ENCODE data around the gene ODAD3.
A peak's percentile ranks its signal among the peaks of the same experiment; 100 is the strongest.

DNA sequence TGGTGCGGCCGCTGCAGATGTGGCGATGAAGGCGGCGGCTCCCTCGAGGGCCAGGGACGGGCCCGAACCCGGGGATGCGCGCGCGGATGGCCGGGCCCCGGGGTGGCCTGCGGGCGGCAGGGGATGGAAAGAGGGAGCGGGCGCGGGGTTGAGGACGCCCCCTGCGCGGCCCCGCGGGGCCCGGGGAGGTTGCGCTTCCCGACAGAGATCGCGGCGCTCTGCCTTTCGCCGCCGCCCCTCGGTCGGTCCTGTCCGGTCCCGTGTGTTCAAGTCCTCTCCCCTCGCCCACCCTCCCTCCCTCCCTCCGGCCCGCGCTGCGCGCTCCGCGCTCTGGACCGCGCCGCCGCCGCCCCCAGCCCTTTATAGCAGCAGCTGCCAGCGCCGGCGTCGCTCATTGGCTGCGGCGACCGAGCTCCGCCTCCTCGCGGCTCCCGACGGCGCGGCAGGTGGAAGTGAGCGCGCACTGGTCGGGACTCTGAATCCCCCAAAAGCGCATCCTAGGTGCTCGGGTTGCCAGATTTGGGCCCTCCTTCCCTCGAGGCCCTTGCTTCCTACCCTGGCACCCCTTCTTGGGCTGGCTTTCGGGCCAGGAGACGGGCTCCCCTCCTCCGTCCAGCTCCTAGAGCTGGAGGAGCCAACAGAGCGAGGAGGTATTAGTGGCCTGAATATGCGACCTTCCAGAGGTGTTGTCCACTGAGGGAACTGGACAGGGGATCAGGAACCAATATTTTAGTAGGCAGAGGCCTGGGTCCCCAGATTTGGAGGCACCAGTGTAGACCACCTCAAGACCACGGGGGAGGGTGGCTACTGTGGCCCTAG, 46.0 kb upstream of the ODAD3 start, which contains the start of gene ELAVL3:
- TF ChIP-seq, protein P1, sequence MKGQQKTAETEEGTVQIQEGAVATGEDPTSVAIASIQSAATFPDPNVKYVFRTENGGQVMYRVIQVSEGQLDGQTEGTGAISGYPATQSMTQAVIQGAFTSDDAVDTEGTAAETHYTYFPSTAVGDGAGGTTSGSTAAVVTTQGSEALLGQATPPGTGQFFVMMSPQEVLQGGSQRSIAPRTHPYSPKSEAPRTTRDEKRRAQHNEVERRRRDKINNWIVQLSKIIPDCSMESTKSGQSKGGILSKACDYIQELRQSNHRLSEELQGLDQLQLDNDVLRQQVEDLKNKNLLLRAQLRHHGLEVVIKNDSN (IDR thresholded peaks at IDR 0.05; ENCODE audit: borderline replicate concordance, extremely low read length, insufficient read depth, low read depth, low read length) = no peak
- 0 out of 2 replicates have a peak, but pooled peaks have one; percentile 13 for TF ChIP-seq NFYB (IDR thresholded peaks at IDR 0.05; ENCODE audit: insufficient read depth, low read depth, low read length)
- TF ChIP-seq, protein P2, sequence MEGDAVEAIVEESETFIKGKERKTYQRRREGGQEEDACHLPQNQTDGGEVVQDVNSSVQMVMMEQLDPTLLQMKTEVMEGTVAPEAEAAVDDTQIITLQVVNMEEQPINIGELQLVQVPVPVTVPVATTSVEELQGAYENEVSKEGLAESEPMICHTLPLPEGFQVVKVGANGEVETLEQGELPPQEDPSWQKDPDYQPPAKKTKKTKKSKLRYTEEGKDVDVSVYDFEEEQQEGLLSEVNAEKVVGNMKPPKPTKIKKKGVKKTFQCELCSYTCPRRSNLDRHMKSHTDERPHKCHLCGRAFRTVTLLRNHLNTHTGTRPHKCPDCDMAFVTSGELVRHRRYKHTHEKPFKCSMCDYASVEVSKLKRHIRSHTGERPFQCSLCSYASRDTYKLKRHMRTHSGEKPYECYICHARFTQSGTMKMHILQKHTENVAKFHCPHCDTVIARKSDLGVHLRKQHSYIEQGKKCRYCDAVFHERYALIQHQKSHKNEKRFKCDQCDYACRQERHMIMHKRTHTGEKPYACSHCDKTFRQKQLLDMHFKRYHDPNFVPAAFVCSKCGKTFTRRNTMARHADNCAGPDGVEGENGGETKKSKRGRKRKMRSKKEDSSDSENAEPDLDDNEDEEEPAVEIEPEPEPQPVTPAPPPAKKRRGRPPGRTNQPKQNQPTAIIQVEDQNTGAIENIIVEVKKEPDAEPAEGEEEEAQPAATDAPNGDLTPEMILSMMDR (IDR thresholded peaks at IDR 0.05 in 2 of 3, conservative IDR thresholded peaks at IDR 0.05 in 1 of 3; ENCODE audit: control insufficient read depth in 2 of 3, extremely low read depth in 1 of 3, insufficient read depth in 1 of 3, low read depth in 3 of 3, low read length in 3 of 3) = no peak
- TF ChIP-seq NR2F1 (conservative IDR thresholded peaks at IDR 0.05) = no peak
- TF ChIP-seq NFIC (IDR thresholded peaks at IDR 0.05; ENCODE audit: low read depth, low read length) = no peak
- TF ChIP-seq, protein P3, sequence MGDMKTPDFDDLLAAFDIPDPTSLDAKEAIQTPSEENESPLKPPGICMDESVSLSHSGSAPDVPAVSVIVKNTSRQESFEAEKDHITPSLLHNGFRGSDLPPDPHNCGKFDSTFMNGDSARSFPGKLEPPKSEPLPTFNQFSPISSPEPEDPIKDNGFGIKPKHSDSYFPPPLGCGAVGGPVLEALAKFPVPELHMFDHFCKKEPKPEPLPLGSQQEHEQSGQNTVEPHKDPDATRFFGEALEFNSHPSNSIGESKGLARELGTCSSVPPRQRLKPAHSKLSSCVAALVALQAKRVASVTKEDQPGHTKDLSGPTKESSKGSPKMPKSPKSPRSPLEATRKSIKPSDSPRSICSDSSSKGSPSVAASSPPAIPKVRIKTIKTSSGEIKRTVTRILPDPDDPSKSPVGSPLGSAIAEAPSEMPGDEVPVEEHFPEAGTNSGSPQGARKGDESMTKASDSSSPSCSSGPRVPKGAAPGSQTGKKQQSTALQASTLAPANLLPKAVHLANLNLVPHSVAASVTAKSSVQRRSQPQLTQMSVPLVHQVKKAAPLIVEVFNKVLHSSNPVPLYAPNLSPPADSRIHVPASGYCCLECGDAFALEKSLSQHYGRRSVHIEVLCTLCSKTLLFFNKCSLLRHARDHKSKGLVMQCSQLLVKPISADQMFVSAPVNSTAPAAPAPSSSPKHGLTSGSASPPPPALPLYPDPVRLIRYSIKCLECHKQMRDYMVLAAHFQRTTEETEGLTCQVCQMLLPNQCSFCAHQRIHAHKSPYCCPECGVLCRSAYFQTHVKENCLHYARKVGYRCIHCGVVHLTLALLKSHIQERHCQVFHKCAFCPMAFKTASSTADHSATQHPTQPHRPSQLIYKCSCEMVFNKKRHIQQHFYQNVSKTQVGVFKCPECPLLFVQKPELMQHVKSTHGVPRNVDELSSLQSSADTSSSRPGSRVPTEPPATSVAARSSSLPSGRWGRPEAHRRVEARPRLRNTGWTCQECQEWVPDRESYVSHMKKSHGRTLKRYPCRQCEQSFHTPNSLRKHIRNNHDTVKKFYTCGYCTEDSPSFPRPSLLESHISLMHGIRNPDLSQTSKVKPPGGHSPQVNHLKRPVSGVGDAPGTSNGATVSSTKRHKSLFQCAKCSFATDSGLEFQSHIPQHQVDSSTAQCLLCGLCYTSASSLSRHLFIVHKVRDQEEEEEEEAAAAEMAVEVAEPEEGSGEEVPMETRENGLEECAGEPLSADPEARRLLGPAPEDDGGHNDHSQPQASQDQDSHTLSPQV (IDR thresholded peaks at IDR 0.05) = no peak
- no peak for TF ChIP-seq POLR2A (IDR thresholded peaks at IDR 0.05; ENCODE audit: low read depth, low read length)
- no peak for TF ChIP-seq RELA (IDR thresholded peaks at IDR 0.05; ENCODE audit: borderline replicate concordance, partially characterized antibody)
- TF ChIP-seq EZH2 (IDR thresholded peaks at IDR 0.05; ENCODE audit: borderline replicate concordance, control insufficient read depth, low read depth, low read length) = no peak
- TF ChIP-seq PML (IDR thresholded peaks at IDR 0.05; ENCODE audit: low read length) = no peak

All from GM12878 (cell line).